ENCODE measurements around the gene TTC39C. TPM values are rescaled to one million over a fixed set of nuclear protein-coding genes. Genes with fewer than 3 reads are reported as not detected.

Gene TTC39C
- total and polyA plus RNA-seq, 2 experiments from 2014 or later: 23.9 to 41.6 TPM

DNA sequence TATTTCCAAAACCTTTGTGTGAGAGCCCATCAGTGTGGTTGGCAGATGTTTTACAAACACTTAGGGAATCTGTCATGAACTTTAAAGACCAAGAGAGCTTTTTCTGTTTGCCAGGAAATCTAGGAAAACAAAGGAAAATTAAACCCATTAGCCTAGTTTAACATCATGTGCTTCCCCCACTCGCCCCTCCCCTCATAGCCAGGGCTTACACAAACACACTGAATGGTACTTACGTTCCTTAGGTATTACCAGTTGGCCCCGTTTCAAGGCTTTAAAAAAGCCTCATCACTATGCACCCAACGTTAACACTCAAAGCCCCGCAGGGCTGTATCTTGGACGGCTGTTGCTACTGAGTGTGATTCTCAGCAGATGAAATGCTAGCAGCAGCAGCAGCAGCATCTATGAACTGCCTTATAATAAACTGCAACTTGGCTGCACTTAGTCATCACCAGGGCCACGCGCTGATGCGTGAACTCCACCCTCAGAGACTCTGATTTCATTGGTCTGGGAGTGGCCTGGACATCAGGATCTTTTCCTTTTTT, 20.1 kb upstream of the TTC39C start:
- 15% methylated on average over 9 of the region's 9 CpGs for WGBS (ENCODE audit: low lambda C conversion rate, missing lambda C conversion rate)
- Histone ChIP-seq H4K20me1 (ENCODE audit: insufficient read depth, poor library complexity, severe bottlenecking) (no peaks in the 10 kb centered on the region), H3K27ac (no peak overlapping the region), H3K36me3 (replicated peaks; ENCODE audit: insufficient read depth, low read depth) (no peaks in the 10 kb centered on the region), H3K4me3 (no peak overlapping the region), H3K9me2 (replicated peaks; ENCODE audit: insufficient read depth) (no peaks in the 10 kb centered on the region), H3K9me3 (ENCODE audit: low read depth) (no peaks in the 10 kb centered on the region), H3K27me3 (no peaks in the 10 kb centered on the region), H2AFZ (no peak overlapping the region), H3K4me2 (peak overlapping the region; percentile 19), H3K79me2 (no peaks in the 10 kb centered on the region), H3K4me1 (ENCODE audit: insufficient read depth) (peaks cover 4% of the 10 kb centered on the region)
- DNase-seq (ENCODE audit: low spot score): peak; percentile 73
- TF ChIP-seq EZH2 (IDR thresholded peaks at IDR 0.05; ENCODE audit: borderline replicate concordance) (no peak), EZH2phosphoT487 (IDR thresholded peaks at IDR 0.05; ENCODE audit: low read depth, severe bottlenecking, unreplicated experiment) (no peak)
- TF ChIP-seq, protein P1, sequence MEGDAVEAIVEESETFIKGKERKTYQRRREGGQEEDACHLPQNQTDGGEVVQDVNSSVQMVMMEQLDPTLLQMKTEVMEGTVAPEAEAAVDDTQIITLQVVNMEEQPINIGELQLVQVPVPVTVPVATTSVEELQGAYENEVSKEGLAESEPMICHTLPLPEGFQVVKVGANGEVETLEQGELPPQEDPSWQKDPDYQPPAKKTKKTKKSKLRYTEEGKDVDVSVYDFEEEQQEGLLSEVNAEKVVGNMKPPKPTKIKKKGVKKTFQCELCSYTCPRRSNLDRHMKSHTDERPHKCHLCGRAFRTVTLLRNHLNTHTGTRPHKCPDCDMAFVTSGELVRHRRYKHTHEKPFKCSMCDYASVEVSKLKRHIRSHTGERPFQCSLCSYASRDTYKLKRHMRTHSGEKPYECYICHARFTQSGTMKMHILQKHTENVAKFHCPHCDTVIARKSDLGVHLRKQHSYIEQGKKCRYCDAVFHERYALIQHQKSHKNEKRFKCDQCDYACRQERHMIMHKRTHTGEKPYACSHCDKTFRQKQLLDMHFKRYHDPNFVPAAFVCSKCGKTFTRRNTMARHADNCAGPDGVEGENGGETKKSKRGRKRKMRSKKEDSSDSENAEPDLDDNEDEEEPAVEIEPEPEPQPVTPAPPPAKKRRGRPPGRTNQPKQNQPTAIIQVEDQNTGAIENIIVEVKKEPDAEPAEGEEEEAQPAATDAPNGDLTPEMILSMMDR (IDR thresholded peaks at IDR 0.05; ENCODE audit: poor library complexity): no peak

GRCh38 chr18:23995180-23995579, 19.4 kb upstream of the TTC39C start:
- Histone ChIP-seq H3K9me3 (ENCODE audit: low read depth) (no peaks in the 10 kb centered on the region), H3K27me3 (no peaks in the 10 kb centered on the region), H3K27ac (no peak overlapping the region), H3K4me3 (no peak overlapping the region), H3K4me1 (ENCODE audit: insufficient read depth) (peaks cover 4% of the 10 kb centered on the region), H3K4me2 (no peak overlapping the region), H3K36me3 (replicated peaks; ENCODE audit: insufficient read depth, low read depth) (no peaks in the 10 kb centered on the region), H3K9me2 (replicated peaks; ENCODE audit: insufficient read depth) (no peaks in the 10 kb centered on the region), H3K79me2 (no peaks in the 10 kb centered on the region), H2AFZ (no peak overlapping the region), H4K20me1 (ENCODE audit: insufficient read depth, poor library complexity, severe bottlenecking) (no peaks in the 10 kb centered on the region)
- WGBS (ENCODE audit: low lambda C conversion rate, missing lambda C conversion rate): 94% methylated on average over 13 of the region's 13 CpGs
- TF ChIP-seq, protein P1 (IDR thresholded peaks at IDR 0.05; ENCODE audit: poor library complexity): no peak
- no peak for TF ChIP-seq EZH2phosphoT487 (IDR thresholded peaks at IDR 0.05; ENCODE audit: low read depth, severe bottlenecking, unreplicated experiment)
- no peak for DNase-seq (ENCODE audit: low spot score)

DNA sequence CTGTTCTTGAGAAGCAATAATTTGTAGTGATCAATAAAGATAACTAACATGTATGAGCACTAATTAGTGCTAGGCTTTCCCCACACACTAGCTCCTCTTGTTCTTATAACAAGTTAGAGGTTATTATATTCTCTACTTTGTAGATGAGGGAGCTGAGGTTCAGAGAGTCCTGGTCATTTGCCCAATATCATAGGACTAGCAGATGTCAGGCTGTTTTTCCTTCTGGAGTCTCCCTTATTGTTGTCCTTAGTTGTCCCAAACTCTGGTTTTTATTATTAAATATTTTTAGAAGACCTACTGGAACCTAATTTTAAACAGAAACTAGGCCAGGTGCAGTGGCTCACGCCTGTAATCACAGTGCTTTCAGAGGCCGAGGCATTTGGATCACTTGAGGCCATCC, 16.5 kb upstream of the TTC39C start:
- Histone ChIP-seq H3K4me1 (ENCODE audit: insufficient read depth) (peaks cover 4% of the 10 kb centered on the region), H2AFZ (no peak overlapping the region), H3K4me2 (no peak overlapping the region), H3K27ac (no peak overlapping the region), H3K9me3 (ENCODE audit: low read depth) (no peaks in the 10 kb centered on the region), H3K4me3 (no peak overlapping the region), H3K9me2 (replicated peaks; ENCODE audit: insufficient read depth) (no peaks in the 10 kb centered on the region), H3K79me2 (no peaks in the 10 kb centered on the region), H3K36me3 (replicated peaks; ENCODE audit: insufficient read depth, low read depth) (no peaks in the 10 kb centered on the region), H3K27me3 (no peaks in the 10 kb centered on the region), H4K20me1 (ENCODE audit: insufficient read depth, poor library complexity, severe bottlenecking) (no peaks in the 10 kb centered on the region)
- TF ChIP-seq EZH2 (IDR thresholded peaks at IDR 0.05; ENCODE audit: borderline replicate concordance): no peak
- TF ChIP-seq, protein P1 (IDR thresholded peaks at IDR 0.05; ENCODE audit: poor library complexity): no peak
- TF ChIP-seq EZH2phosphoT487 (IDR thresholded peaks at IDR 0.05; ENCODE audit: low read depth, severe bottlenecking, unreplicated experiment): no peak
- DNase-seq (ENCODE audit: low spot score): no peak
- WGBS (ENCODE audit: low lambda C conversion rate, missing lambda C conversion rate): 98% methylated on average over 2 of the region's 2 CpGs
